Measurements from ENCODE around the gene FRMPD4.

The FRMPD4 gene

GRCh38 chrX:12467321-12467720, 329.0 kb downstream of the FRMPD4 start:
- no peak overlapping the region for H3K27ac ChIP-seq
- no peak overlapping the region for H2AFZ ChIP-seq
- no peaks in the 10 kb centered on the region for H3K36me3 ChIP-seq (ENCODE audit: control insufficient read depth, insufficient read depth, low read length)
- no peak overlapping the region for H3K4me3 ChIP-seq (ENCODE audit: low read depth, low read length)
- H3K4me1 ChIP-seq = no peaks in the 10 kb centered on the region
- H3K79me2 ChIP-seq = no peaks in the 10 kb centered on the region
- no peak overlapping the region for H3K4me2 ChIP-seq (ENCODE audit: low read length)
- no peaks in the 10 kb centered on the region for H3K27me3 ChIP-seq (ENCODE audit: control insufficient read depth, insufficient read depth, low read length)
- H3K9me3 ChIP-seq (ENCODE audit: control insufficient read depth, low read length) = no peaks in the 10 kb centered on the region
- no peak for TF ChIP-seq CTCF (IDR thresholded peaks at IDR 0.05)
- H3K9ac ChIP-seq = no peak overlapping the region

GRCh38 chrX:12469296-12469695, 331.0 kb downstream of the FRMPD4 start:
- Histone ChIP-seq H3K4me3 (ENCODE audit: low read depth, low read length) (no peak overlapping the region), H3K36me3 (ENCODE audit: control insufficient read depth, insufficient read depth, low read length) (no peaks in the 10 kb centered on the region), H3K4me2 (ENCODE audit: low read length) (no peak overlapping the region), H3K27ac (no peak overlapping the region), H3K9ac (no peak overlapping the region), H3K4me1 (no peaks in the 10 kb centered on the region), H3K27me3 (ENCODE audit: control insufficient read depth, insufficient read depth, low read length) (no peaks in the 10 kb centered on the region), H3K9me3 (ENCODE audit: control insufficient read depth, low read length) (no peaks in the 10 kb centered on the region), H2AFZ (no peak overlapping the region), H3K79me2 (no peaks in the 10 kb centered on the region)
- no peak for TF ChIP-seq CTCF (IDR thresholded peaks at IDR 0.05)

- H3K36me3 ChIP-seq (ENCODE audit: control insufficient read depth, insufficient read depth, low read length) = no peaks in the 10 kb centered on the region
- H3K9ac ChIP-seq = no peak overlapping the region
- H3K4me1 ChIP-seq = no peaks in the 10 kb centered on the region
- no peak overlapping the region for H3K4me2 ChIP-seq (ENCODE audit: low read length)
- no peak for TF ChIP-seq CTCF (IDR thresholded peaks at IDR 0.05)
- H3K27ac ChIP-seq = no peak overlapping the region
- no peak overlapping the region for H3K4me3 ChIP-seq (ENCODE audit: low read depth, low read length)
- no peaks in the 10 kb centered on the region for H3K27me3 ChIP-seq (ENCODE audit: control insufficient read depth, insufficient read depth, low read length)
- no peaks in the 10 kb centered on the region for H3K79me2 ChIP-seq
- H2AFZ ChIP-seq = no peak overlapping the region
- no peaks in the 10 kb centered on the region for H3K9me3 ChIP-seq (ENCODE audit: control insufficient read depth, low read length)
Measured at GRCh38 chrX:12471061-12471460, 332.8 kb downstream of the FRMPD4 start.

- H3K27ac ChIP-seq = no peak overlapping the region
- H3K4me1 ChIP-seq = no peaks in the 10 kb centered on the region
- no peak overlapping the region for H3K4me2 ChIP-seq (ENCODE audit: low read length)
- H3K27me3 ChIP-seq (ENCODE audit: control insufficient read depth, insufficient read depth, low read length) = no peaks in the 10 kb centered on the region
- no peak for TF ChIP-seq CTCF (IDR thresholded peaks at IDR 0.05)
- no peaks in the 10 kb centered on the region for H3K36me3 ChIP-seq (ENCODE audit: control insufficient read depth, insufficient read depth, low read length)
- no peak overlapping the region for H2AFZ ChIP-seq
- no peak overlapping the region for H3K9ac ChIP-seq
- no peak overlapping the region for H3K4me3 ChIP-seq (ENCODE audit: low read depth, low read length)
- no peaks in the 10 kb centered on the region for H3K79me2 ChIP-seq
- no peaks in the 10 kb centered on the region for H3K9me3 ChIP-seq (ENCODE audit: control insufficient read depth, low read length)
Measured at GRCh38 chrX:12480956-12481355, 342.7 kb downstream of the FRMPD4 start.

- no peak overlapping the region for H3K9ac ChIP-seq
- no peaks in the 10 kb centered on the region for H3K9me3 ChIP-seq (ENCODE audit: control insufficient read depth, low read length)
- no peaks in the 10 kb centered on the region for H3K36me3 ChIP-seq (ENCODE audit: control insufficient read depth, insufficient read depth, low read length)
- no peak overlapping the region for H3K4me2 ChIP-seq (ENCODE audit: low read length)
- H3K27me3 ChIP-seq (ENCODE audit: control insufficient read depth, insufficient read depth, low read length) = no peaks in the 10 kb centered on the region
- no peaks in the 10 kb centered on the region for H3K4me1 ChIP-seq
- TF ChIP-seq CTCF (IDR thresholded peaks at IDR 0.05) = no peak
- no peak overlapping the region for H3K27ac ChIP-seq
- H3K4me3 ChIP-seq (ENCODE audit: low read depth, low read length) = no peak overlapping the region
- no peak overlapping the region for H2AFZ ChIP-seq
- no peaks in the 10 kb centered on the region for H3K79me2 ChIP-seq
Measured at GRCh38 chrX:12488220-12488619, 349.9 kb downstream of the FRMPD4 start.

Data from parathyroid adenoma (tissue), 2 donors.